GM12892 (cell line): ENCODE results near the gene PRKAR2A.
A peak's percentile ranks its signal among the peaks of the same experiment; 100 is the strongest.

Experiments
- POLR2A ChIP-seq: IDR thresholded peaks from 2 replicates; pipeline ENCODE4 v1.6.1; 2011; ENCODE audit warnings: low read depth, low read length, control low read depth
- POLR2AphosphoS5 ChIP-seq: IDR thresholded peaks from 2 replicates; pipeline ENCODE4 v1.6.1; 2011; ENCODE audit warnings: low read depth, low read length, control low read depth
- TAF1 ChIP-seq: IDR thresholded peaks from 2 replicates; pipeline ENCODE4 v1.6.1; 2011; ENCODE audit warnings: low read depth, mild to moderate bottlenecking, control low read depth, low read length, borderline replicate concordance

DNA sequence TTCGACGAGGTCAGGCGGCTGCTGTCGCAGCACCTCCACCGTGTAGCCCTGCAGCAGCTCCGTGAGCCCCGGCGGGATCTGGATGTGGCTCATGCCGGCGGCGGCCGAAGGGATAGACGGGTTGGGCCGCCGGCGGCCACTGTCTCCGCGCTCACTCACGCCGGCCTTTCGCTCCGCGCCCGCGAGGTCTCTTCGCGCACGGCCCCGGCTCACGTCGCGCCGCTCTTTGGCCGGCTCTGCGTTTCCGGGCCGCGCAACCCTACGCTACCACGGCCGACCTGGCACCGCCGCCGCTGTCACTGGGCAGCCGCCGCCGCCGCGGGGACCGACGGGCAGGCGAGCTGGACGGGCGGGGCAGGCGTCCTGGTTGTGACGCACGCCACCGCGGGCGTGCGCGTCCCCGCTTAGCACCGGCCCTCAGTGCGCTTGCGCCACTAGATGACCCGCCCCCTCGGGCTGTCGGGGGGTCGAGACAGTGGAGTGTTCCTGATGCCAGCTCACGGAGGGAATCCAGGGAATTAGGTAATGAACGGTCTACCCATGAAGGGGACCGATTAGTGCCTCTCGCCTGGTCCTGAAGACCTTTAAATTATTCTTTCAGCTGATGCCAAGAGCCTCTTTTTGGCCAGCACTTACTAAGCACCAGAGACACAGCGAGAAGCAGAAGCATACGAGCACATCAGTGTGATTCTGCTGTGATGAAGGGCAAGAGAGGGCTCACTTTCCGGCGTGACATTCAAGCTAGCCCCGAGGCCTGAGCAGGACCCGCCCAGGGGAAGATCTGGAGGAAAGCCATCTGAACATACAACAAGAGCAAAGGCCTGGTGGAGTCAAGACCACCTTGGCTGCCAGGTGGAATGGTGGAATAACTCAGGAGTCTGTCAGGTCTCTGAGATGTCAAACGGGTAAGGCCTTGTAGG lies at the start of gene PRKAR2A:
- TF ChIP-seq TAF1 (0 out of 2 replicates have a peak, but pooled peaks have one; percentile 8), POLR2AphosphoS5 (no peak), POLR2A (peak; percentile 70)
